GM12891 (cell line): ENCODE measurements around the gene CHPF.

Experiments
- DNase-seq: peaks from one replicate; pipeline ENCODE4 v3.0.0; 2011; ENCODE audit warnings: low spot score; ENCODE audit not compliant: insufficient read length
- FAIRE-seq: peaks from 2 replicates; lab custom pipeline; 2011; peaks lifted over from hg19 to GRCh38; lab: Jason Lieb, UNC
- PAX5 ChIP-seq: IDR thresholded peaks from 2 replicates; pipeline ENCODE4 v1.6.1; 2011; ENCODE audit warnings: low read length, moderate library complexity, mild to moderate bottlenecking; ENCODE audit not compliant: insufficient read depth, severe bottlenecking
- POLR2A ChIP-seq: IDR thresholded peaks from 2 replicates; pipeline ENCODE4 v1.6.1; 2011; ENCODE audit warnings: low read depth, low read length, control low read depth
- POLR2AphosphoS5 ChIP-seq: IDR thresholded peaks from 2 replicates; pipeline ENCODE4 v1.6.1; 2011; ENCODE audit warnings: low read depth, low read length, control low read depth
- POU2F2 ChIP-seq: IDR thresholded peaks from 2 replicates; pipeline ENCODE4 v1.6.1; 2011; ENCODE audit warnings: low read depth, mild to moderate bottlenecking, control low read depth, low read length, moderate library complexity
- SPI1 ChIP-seq: IDR thresholded peaks from 2 replicates; pipeline ENCODE4 v1.6.1; 2011; ENCODE audit warnings: low read depth, low read length, control low read depth
- TAF1 ChIP-seq: IDR thresholded peaks from 2 replicates; pipeline ENCODE4 v1.6.1; 2011; ENCODE audit warnings: low read depth, low read length, control low read depth

CHPF gene

DNA sequence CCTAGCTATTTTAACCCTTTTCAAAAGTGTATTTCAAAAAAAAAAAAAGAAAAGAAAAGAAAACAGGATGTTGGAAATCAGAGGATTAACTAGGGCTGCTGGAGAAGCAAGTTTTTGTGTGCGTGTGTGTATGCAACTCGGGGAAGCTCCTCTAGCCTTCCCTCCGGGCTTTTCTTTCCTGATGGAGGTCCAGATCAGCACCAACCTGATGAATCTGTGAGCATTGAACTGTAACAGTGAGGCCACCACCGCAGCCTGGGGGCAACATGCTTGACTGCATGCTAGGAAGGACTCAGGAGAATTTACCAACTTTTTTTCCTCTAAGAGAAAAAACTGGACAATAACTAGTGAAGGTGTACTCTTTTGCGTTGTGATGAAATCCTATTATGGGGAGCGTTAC, 25.4 kb upstream of the CHPF start:
- DNase-seq, result no peak
- FAIRE-seq, result no peak
- TF ChIP-seq PAX5 (no peak), TAF1 (no peak), POLR2AphosphoS5 (no peak), SPI1 (no peak)

GRCh38 chr2:219567791-219568361, 24.3 kb upstream of the CHPF start:
- FAIRE-seq, result no peak
- no peak for DNase-seq
- TF ChIP-seq TAF1, result no peak
- TF ChIP-seq POLR2A, result no peak
- TF ChIP-seq PAX5, result no peak
- no peak for TF ChIP-seq POU2F2
- TF ChIP-seq SPI1, result no peak
- TF ChIP-seq POLR2AphosphoS5, result no peak

GRCh38 chr2:219567131-219567530, 23.5 kb upstream of the CHPF start:
- no peak for FAIRE-seq
- DNase-seq, result no peak
- no peak for TF ChIP-seq PAX5
- no peak for TF ChIP-seq POU2F2
- no peak for TF ChIP-seq POLR2AphosphoS5
- TF ChIP-seq SPI1, result no peak
- TF ChIP-seq POLR2A, result no peak
- no peak for TF ChIP-seq TAF1

GRCh38 chr2:219566640-219567039, 23.0 kb upstream of the CHPF start:
- FAIRE-seq (no peak), DNase-seq (no peak)
- TF ChIP-seq TAF1, result no peak
- TF ChIP-seq POLR2A, result no peak
- TF ChIP-seq SPI1, result no peak
- no peak for TF ChIP-seq PAX5
- TF ChIP-seq POU2F2, result no peak
- no peak for TF ChIP-seq POLR2AphosphoS5

DNA sequence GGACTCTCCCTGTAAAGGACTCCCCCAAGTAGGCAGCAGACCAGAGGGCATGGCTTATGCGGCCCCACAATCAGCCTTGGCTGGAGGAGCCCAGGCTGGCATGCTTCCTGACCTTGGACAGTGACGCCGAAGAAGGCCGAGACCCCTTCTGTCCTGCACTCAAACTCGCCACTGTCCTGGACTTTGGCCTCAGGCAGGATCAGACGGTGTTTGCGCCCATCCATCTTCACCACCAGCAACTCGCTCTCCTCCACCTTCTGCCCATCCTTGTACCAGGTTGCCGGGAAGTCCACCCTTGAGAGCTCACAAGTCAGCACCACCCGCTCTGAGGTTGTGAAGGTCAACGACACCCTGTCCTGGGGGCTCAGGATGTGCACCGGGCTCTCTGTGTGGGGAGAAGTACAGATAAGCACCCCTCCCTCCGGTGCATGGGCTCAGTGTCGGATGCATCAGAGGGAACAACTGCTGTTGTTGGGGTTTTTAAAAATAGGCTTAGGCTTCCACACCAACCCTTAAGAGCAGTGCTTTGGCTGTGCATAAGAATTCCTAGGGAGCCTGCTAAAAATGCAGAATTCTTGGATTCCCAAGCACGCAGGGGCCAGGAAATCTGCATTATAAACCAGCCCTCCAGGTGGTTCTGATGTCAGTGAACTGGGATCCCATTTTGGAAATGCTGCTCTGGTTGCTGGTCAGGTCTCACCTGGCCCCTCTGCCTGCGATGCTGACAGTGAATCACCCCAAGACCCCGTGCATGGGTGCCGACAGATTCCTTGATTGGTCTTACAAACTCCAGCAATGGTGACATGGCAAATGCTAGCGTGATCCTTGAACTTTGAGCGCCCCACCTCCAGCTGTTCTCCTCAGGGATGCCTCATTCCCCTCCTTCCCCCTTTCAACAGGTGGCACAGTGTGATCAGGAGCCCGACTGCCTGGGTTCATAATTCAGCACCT, 21.8 kb upstream of the CHPF start:
- DNase-seq (no peak), FAIRE-seq (no peak)
- TF ChIP-seq POLR2A (no peak), TAF1 (no peak), POU2F2 (no peak), PAX5 (no peak), SPI1 (no peak), POLR2AphosphoS5 (no peak)

GRCh38 chr2:219563271-219563928, 19.8 kb upstream of the CHPF start:
- FAIRE-seq, result no peak
- TF ChIP-seq SPI1 (no peak), PAX5 (no peak), POLR2AphosphoS5 (no peak)
- DNase-seq, result no peak

DNA sequence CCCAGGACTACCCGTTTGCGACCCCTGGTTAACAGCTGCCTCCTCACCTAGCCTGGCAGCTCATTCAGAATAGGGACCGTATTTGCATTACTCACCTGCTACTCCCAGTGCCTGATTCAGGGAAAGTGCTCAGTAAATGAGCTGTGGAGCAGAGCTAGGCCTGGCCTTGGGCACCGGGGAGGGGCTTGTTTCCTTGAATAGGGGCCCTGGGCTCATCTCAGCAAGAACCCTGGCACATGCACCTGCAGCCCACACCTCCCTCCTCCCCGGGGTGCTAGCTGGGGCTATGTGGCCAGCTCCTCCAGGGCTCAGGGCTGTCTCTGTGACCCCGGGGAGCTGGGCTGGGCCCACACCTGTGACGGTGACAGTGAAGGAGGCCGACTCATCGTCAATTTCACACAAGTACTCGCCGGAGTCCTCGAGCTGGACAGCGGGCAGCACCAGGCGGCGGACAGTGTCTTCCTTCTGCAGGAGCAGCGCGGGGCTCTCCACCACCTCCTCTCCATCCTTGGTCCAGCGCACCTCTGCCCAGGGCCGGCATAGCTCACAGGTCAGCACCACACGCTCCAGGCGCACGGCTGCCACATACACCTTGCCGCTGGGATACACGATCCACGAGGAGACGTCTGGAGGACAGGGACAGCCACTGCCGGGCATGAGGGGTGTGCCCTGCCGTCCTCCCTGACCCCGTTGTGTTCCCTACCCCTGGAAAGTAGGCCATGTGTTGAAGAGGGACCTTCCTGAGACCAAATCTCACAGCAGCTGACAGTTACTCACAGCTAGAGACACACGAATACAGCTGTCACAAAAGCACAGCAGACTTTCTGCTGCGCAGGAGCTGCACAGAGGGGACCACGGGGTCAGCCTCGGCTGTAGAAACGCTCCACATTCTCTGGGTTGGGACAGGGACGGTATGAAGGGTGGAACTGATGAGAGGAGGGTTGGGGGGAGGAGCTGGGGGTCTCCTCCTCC, 18.7 kb upstream of the CHPF start:
- TF ChIP-seq PAX5 (no peak), POLR2A (no peak), POU2F2 (no peak), SPI1 (no peak), POLR2AphosphoS5 (no peak), TAF1 (no peak)
- DNase-seq (no peak), FAIRE-seq (no peak)

GRCh38 chr2:219561179-219562048, 17.8 kb upstream of the CHPF start:
- DNase-seq (no peak), FAIRE-seq (no peak)
- TF ChIP-seq PAX5 (no peak), SPI1 (no peak), POLR2A (no peak), POU2F2 (no peak), TAF1 (no peak), POLR2AphosphoS5 (no peak)
